Right lobe of liver (tissue), 4 donors: ENCODE data around the gene ARID3B.

Source experiments
- POLR2A ChIP-seq: fragments of 450-650 bp; IDR thresholded peaks from one replicate; pipeline ENCODE4 v1.6.1; 2017; ENCODE audit warnings: antibody characterized with exemption, mild to moderate bottlenecking
- TF ChIP-seq, protein P1 (sequence below), 4 donors: fragments of 200-600 bp in 3 of 4; fragments of 450-650 bp in 1 of 4; IDR thresholded peaks; one replicate each; pipeline versions ENCODE4 v1.5.1 to v1.8.0; 2016 to 2022; ENCODE audit warnings: antibody characterized with exemption in 4 of 4, mild to moderate bottlenecking in 2 of 4
- donor health status: DM: no; HTN: no; CAD: no.
- donor health status: DM: no; HTN: no; CAD: no.
- donor health status: DM: no; HTN: yes; CAD: no.

DNA sequence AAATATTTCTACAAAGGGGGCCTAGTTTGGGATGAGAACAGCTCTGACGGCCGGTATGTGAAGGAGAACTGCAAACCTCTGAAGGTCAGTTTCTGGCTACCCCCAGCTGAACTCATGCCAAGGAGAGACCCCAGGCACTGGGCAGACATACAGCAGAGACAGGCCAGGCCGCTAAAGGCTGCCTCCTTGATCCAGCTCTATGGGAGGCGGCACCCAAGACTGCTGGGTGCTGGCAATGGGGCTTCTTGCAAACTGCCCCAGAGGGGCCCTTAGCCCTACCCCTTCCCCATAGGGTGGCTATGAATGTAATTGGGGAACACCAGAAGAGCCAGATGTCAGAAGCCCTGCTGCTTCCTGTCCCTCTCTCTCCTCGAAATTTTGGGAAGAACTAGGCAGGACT lies 87.9 kb downstream of the ARID3B start:
- TF ChIP-seq POLR2A: no peak
- TF ChIP-seq, protein P1, sequence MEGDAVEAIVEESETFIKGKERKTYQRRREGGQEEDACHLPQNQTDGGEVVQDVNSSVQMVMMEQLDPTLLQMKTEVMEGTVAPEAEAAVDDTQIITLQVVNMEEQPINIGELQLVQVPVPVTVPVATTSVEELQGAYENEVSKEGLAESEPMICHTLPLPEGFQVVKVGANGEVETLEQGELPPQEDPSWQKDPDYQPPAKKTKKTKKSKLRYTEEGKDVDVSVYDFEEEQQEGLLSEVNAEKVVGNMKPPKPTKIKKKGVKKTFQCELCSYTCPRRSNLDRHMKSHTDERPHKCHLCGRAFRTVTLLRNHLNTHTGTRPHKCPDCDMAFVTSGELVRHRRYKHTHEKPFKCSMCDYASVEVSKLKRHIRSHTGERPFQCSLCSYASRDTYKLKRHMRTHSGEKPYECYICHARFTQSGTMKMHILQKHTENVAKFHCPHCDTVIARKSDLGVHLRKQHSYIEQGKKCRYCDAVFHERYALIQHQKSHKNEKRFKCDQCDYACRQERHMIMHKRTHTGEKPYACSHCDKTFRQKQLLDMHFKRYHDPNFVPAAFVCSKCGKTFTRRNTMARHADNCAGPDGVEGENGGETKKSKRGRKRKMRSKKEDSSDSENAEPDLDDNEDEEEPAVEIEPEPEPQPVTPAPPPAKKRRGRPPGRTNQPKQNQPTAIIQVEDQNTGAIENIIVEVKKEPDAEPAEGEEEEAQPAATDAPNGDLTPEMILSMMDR (IDR thresholded peaks at IDR 0.05): no peak
